Dendritic cell treated with granulocyte-macrophage colony-stimulating factor and Interleukin-4, amounts not matched to agents 40 ng/mL and 50 ng/mL, for 4 days (primary cell): ENCODE data around the gene ERP27.

Experiments used
- H3K27ac Mint-ChIP-seq: one replicate; pipeline ENCODE4 v1.8.0; 2022; ENCODE audit warnings: mild to moderate bottlenecking, mixed read lengths
- H3K27me3 Mint-ChIP-seq: one replicate; pipeline ENCODE4 v1.8.0; 2022; ENCODE audit warnings: mild to moderate bottlenecking, mixed read lengths
- H3K36me3 Mint-ChIP-seq: one replicate; pipeline ENCODE4 v1.8.0; 2022; ENCODE audit warnings: low read depth, mixed read lengths
- H3K4me1 Mint-ChIP-seq: one replicate; pipeline ENCODE4 v1.8.0; 2022; ENCODE audit warnings: low read depth, mixed read lengths
- H3K4me3 Mint-ChIP-seq: one replicate; pipeline ENCODE4 v1.8.0; 2022; ENCODE audit warnings: mild to moderate bottlenecking, moderate library complexity, mixed read lengths
- H3K9me3 Mint-ChIP-seq: one replicate; pipeline ENCODE4 v1.8.0; 2022; ENCODE audit warnings: mixed read lengths
- intact Hi-C: fragments of 100-400 bp; cut with micrococcal nuclease; formaldehyde crosslinking; loops from one replicate; pipeline ENCODE4 v1.15.0; 2022

ERP27 gene

GRCh38 chr12:14956024-14956891 is 17.9 kb upstream of the ERP27 start:
- Mint-ChIP-seq H3K27ac (peak overlapping the region; percentile 99), H3K4me1 (peaks cover 69% of the 10 kb centered on the region), H3K36me3 (peaks cover 82% of the 10 kb centered on the region), H3K9me3 (no peaks in the 10 kb centered on the region), H3K4me3 (peak overlapping the region; percentile 45), H3K27me3 (no peaks in the 10 kb centered on the region)
- intact Hi-C loops = loop anchor here (5.0 to 10.0 kb wide), 2 partner anchors 184 to 569 kb away; a partner anchor contains a TSS

DNA sequence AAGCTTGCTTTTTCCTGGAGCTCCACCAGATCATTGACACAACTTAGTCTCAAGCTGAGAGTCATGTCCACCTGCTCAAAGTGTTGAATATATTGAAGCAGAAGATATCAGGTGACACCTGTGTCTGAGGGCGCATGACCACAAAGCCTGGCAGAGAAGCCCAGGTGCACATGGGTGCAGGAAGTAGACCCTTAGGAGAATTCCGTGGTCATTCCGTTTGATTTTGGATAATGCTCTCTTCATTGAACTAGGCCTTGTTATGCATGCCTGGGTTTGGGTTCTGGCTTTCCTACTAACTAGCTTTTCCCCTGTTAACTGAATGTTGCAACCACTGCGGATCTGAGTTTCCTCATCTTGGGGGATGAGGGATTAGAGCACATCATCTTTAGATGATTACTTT is 15.9 kb upstream of the ERP27 start:
- intact Hi-C loops = loop anchor here (10.0 kb wide), 1 partner anchor 571 kb away; no protein-coding TSS in a partner anchor
- Mint-ChIP-seq H3K36me3 (peaks cover 82% of the 10 kb centered on the region), H3K27ac (peak overlapping the region; percentile 94), H3K9me3 (no peaks in the 10 kb centered on the region), H3K27me3 (no peaks in the 10 kb centered on the region), H3K4me1 (peaks cover 84% of the 10 kb centered on the region), H3K4me3 (peak overlapping the region; percentile 48)

- Mint-ChIP-seq H3K4me3 (peak overlapping the region; percentile 62), H3K27ac (peak overlapping the region; percentile 94), H3K4me1 (peaks cover 84% of the 10 kb centered on the region), H3K27me3 (no peaks in the 10 kb centered on the region), H3K9me3 (no peaks in the 10 kb centered on the region), H3K36me3 (peaks cover 82% of the 10 kb centered on the region)
- intact Hi-C loops = loop anchor here (10.0 kb wide), 1 partner anchor 571 kb away; no protein-coding TSS in a partner anchor
These were observed 15.4 kb upstream of the ERP27 start for GRCh38 chr12:14953752-14954151.

- peak overlapping the region; percentile 94 for H3K27ac Mint-ChIP-seq
- no peaks in the 10 kb centered on the region for H3K9me3 Mint-ChIP-seq
- H3K36me3 Mint-ChIP-seq = peaks cover 82% of the 10 kb centered on the region
- peaks cover 79% of the 10 kb centered on the region for H3K4me1 Mint-ChIP-seq
- intact Hi-C loops = loop anchor here (10.0 kb wide), 1 partner anchor 572 kb away; no protein-coding TSS in a partner anchor
- peak overlapping the region; percentile 60 for H3K4me3 Mint-ChIP-seq
- H3K27me3 Mint-ChIP-seq = no peaks in the 10 kb centered on the region
These were observed 14.1 kb upstream of the ERP27 start for GRCh38 chr12:14952299-14952921.

GRCh38 chr12:14951851-14952250 is 13.5 kb upstream of the ERP27 start:
- Mint-ChIP-seq H3K27me3 (no peaks in the 10 kb centered on the region), H3K4me1 (peaks cover 79% of the 10 kb centered on the region), H3K4me3 (peak overlapping the region; percentile 60), H3K27ac (peak overlapping the region; percentile 94), H3K36me3 (peaks cover 83% of the 10 kb centered on the region), H3K9me3 (no peaks in the 10 kb centered on the region)
- intact Hi-C loops = loop anchor here (2.0 to 10.0 kb wide), 2 partner anchors 37 to 573 kb away; no protein-coding TSS in a partner anchor

GRCh38 chr12:14950982-14951746 is 12.8 kb upstream of the ERP27 start:
- H3K27me3 Mint-ChIP-seq = no peaks in the 10 kb centered on the region
- intact Hi-C loops = loop anchor here (2.0 to 10.0 kb wide), 2 partner anchors 38 to 574 kb away; no protein-coding TSS in a partner anchor
- peaks cover 79% of the 10 kb centered on the region for H3K4me1 Mint-ChIP-seq
- peaks cover 86% of the 10 kb centered on the region for H3K36me3 Mint-ChIP-seq
- H3K9me3 Mint-ChIP-seq = no peaks in the 10 kb centered on the region
- H3K4me3 Mint-ChIP-seq = peak overlapping the region; percentile 11
- peak overlapping the region; percentile 94 for H3K27ac Mint-ChIP-seq

- Mint-ChIP-seq H3K27ac (peak overlapping the region; percentile 94), H3K4me1 (peaks cover 80% of the 10 kb centered on the region), H3K27me3 (no peaks in the 10 kb centered on the region), H3K9me3 (no peaks in the 10 kb centered on the region), H3K4me3 (no peak overlapping the region), H3K36me3 (peaks cover 93% of the 10 kb centered on the region)
- intact Hi-C loops = loop anchor here (2.0 to 10.0 kb wide), 2 partner anchors 38 to 574 kb away; no protein-coding TSS in a partner anchor
These were observed 12.1 kb upstream of the ERP27 start for GRCh38 chr12:14950421-14950820.

- peaks cover 80% of the 10 kb centered on the region for H3K4me1 Mint-ChIP-seq
- H3K4me3 Mint-ChIP-seq = no peak overlapping the region
- H3K27ac Mint-ChIP-seq = peak overlapping the region; percentile 94
- intact Hi-C loops = loop anchor here (2.0 to 10.0 kb wide), 3 partner anchors 39 to 575 kb away; no protein-coding TSS in a partner anchor
- no peaks in the 10 kb centered on the region for H3K9me3 Mint-ChIP-seq
- peaks cover 100% of the 10 kb centered on the region for H3K36me3 Mint-ChIP-seq
- no peaks in the 10 kb centered on the region for H3K27me3 Mint-ChIP-seq
These were observed 11.3 kb upstream of the ERP27 start for GRCh38 chr12:14949631-14950030.

GRCh38 chr12:14948672-14949071 is 10.3 kb upstream of the ERP27 start:
- Mint-ChIP-seq H3K4me3 (peak overlapping the region; percentile 59), H3K36me3 (peaks cover 97% of the 10 kb centered on the region), H3K27ac (peak overlapping the region; percentile 94), H3K4me1 (peaks cover 70% of the 10 kb centered on the region), H3K9me3 (no peaks in the 10 kb centered on the region), H3K27me3 (no peaks in the 10 kb centered on the region)
- intact Hi-C loops = loop anchor here (2.0 kb wide), 1 partner anchor 46 kb away; no protein-coding TSS in a partner anchor

- no peak overlapping the region for H3K4me3 Mint-ChIP-seq
These were observed 8.5 kb upstream of the ERP27 start for GRCh38 chr12:14946861-14947260.

GRCh38 chr12:14946162-14946561 is 7.8 kb upstream of the ERP27 start:
- Mint-ChIP-seq H3K36me3 (peaks cover 97% of the 10 kb centered on the region), H3K4me3 (no peak overlapping the region), H3K27ac (peak overlapping the region; percentile 55), H3K9me3 (no peaks in the 10 kb centered on the region), H3K27me3 (no peaks in the 10 kb centered on the region), H3K4me1 (peaks cover 59% of the 10 kb centered on the region)
- intact Hi-C loops = no loop called here

More at GRCh38 chr12:14946861-14947260, 8.5 kb upstream of the ERP27 start:
- intact Hi-C loops = no loop called here
- H3K27ac Mint-ChIP-seq = peak overlapping the region; percentile 55
- H3K9me3 Mint-ChIP-seq = no peaks in the 10 kb centered on the region
- H3K4me1 Mint-ChIP-seq = peaks cover 65% of the 10 kb centered on the region
- no peaks in the 10 kb centered on the region for H3K27me3 Mint-ChIP-seq
- peaks cover 97% of the 10 kb centered on the region for H3K36me3 Mint-ChIP-seq

DNA sequence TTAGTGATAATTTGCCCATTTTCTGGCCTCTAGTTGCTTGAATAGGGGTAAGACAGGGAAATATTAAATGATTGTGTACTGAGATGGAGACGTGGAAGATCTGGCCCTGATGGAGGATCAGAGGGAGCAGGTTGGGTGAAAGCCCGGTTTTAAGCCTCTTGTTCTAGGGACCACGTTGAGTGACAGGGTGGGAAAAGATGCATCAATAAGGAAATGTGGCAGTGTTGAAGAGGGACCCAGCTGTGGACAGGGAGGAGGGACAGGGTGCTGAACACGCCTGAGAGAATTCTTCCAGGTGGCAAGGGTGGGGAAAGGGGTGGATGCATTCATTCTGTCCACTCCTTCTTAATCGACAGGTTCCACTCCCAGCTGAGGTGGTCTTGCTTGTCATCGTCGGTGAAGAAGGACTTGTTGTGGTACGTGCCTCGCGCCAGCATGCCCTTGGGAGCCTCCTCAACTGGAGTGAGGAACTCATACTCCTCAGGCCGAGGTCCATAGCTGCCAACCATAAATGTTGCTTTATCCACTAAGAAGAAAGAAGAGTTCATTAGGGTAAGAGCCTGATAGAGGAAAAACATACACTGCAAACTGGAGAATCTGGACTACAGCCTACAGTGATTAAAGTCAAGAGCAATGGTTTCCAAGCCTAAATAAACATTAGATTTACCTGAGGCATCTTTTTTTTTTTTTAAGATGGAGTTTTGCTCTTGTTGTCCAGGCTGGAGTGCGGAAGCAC is 4.0 kb upstream of the ERP27 start:
- no peaks in the 10 kb centered on the region for H3K27me3 Mint-ChIP-seq
- H3K9me3 Mint-ChIP-seq = no peaks in the 10 kb centered on the region
- peaks cover 49% of the 10 kb centered on the region for H3K4me1 Mint-ChIP-seq
- H3K36me3 Mint-ChIP-seq = peaks cover 88% of the 10 kb centered on the region
- no peak overlapping the region for H3K4me3 Mint-ChIP-seq
- H3K27ac Mint-ChIP-seq = peak overlapping the region; percentile 4
- intact Hi-C loops = loop anchor here (5.0 kb wide), 1 partner anchor 95 kb away; no protein-coding TSS in a partner anchor

DNA sequence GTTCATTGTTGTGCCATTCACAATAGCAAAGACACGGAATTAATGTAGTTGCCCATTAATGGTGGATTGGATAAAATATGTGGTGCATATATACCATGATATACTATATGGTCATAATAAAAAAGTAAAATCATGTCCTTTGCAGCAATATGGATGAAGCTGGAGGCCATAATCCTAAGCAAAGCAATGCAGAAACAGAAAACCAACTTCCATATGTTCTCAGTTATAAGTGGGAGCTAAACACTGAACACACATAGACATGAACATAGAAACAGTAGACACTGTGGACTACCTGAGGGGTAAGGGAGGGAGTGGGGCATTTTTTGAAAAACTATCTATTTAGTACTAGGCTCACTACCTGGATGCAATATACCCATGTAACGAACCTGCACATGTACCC is 3.0 kb upstream of the ERP27 start:
- H3K27me3 Mint-ChIP-seq = no peaks in the 10 kb centered on the region
- intact Hi-C loops = loop anchor here (5.0 kb wide), 1 partner anchor 94 kb away; no protein-coding TSS in a partner anchor
- peaks cover 40% of the 10 kb centered on the region for H3K4me1 Mint-ChIP-seq
- no peaks in the 10 kb centered on the region for H3K9me3 Mint-ChIP-seq
- H3K4me3 Mint-ChIP-seq = no peak overlapping the region
- peaks cover 85% of the 10 kb centered on the region for H3K36me3 Mint-ChIP-seq
- no peak overlapping the region for H3K27ac Mint-ChIP-seq
